Caki2 (cell line): ENCODE results near the gene FBXL12. TPM values are rescaled to one million over a fixed set of nuclear protein-coding genes. Genes with fewer than 3 reads are reported as not detected.
A peak's percentile ranks its signal among the peaks of the same experiment; 100 is the strongest.
"Not testable (repeated sequence)": the region's sequence is repeated elsewhere in the genome, so short reads cannot be mapped to it uniquely, and the experiment has no call there.

ENCODE experiments used
- DNase-seq: peaks from one replicate; pipeline ENCODE4 v3.0.0-alpha.2; 2015; ENCODE audit warnings: low read depth
- in situ Hi-C: cut with HindIII; loops from 2 replicates; pipeline ENCODE4 v1.10.0; 2016; ENCODE audit warnings: low sequenced_read_pairs, low pct_unique_long_range_greater_than_20kb, mixed read lengths
- total RNA-seq: library from RNA; depleted of rRNA; stranded (reverse); fragments of >200 nt; shearing (Covaris generic); gene quantifications from 2 replicates; pipeline ENCODE4 v1.2.3, GENCODE V29; 2014; ENCODE audit warnings: low replicate concordance

Gene FBXL12
- total RNA-seq, 1 experiment from 2014 or later = 8.3 TPM

DNA sequence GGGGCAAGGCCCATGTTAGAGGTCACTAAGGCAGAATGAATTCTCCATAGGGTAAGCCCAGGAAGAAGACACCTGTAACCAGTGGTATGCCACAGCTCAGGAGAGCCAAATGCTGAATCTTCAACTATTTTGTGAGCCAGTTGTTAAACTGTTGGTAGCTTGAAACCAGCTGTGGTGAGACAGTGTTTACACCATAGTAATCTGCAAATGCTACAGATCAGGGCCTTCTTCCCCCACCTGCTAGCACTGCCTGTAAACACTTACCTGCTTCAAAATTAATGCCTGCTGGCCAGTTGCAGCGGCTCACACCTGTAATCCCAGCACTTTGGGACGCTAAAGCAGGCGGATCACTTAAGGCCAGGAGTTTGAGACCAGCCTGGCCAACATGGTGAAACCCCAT is 12.1 kb downstream of the FBXL12 start:
- in situ Hi-C loops = no loop called here
- DNase-seq = no peak

DNA sequence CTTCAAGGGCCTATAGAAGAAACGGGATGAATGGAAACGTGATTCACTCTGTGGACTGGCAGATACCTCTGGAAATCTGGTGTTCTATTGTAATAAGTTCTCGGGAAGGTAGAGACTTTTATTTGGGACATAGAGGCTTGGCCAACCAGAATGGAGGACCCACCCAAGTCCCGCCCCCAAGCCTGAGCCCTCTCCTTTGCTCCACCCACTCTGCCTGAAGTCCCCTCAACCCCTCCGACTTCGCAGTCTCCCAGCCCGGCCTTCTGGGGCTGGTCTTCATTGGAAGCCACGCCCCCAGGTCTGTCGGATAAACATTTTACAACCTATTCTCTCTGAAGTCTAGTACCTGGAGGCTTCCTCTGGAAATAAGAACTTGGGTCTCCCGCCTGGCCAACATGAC is 16.9 kb downstream of the FBXL12 start:
- in situ Hi-C loops = no loop called here

DNA sequence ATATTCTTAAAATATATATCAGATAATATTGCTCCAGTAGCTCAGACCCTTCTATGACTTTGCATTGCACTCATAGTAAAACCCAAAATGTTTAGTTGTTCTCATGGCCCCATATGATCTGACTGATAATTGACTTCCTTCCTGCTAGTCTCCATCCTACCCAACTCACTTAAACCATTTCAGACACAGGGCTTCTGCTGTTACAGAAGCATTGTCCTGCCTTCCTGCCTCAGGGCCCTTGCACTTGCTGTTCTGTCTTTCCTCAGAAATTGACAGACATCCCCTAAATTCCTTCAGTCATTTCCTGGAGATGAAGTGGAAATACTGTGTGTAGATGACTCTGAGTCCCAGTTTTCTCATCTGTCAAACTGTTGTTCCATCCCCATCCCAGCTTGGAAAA is 19.7 kb downstream of the FBXL12 start:
- no peak for DNase-seq

More for the DNA sequence above, 16.9 kb downstream of the FBXL12 start:
- no peak for DNase-seq

DNA sequence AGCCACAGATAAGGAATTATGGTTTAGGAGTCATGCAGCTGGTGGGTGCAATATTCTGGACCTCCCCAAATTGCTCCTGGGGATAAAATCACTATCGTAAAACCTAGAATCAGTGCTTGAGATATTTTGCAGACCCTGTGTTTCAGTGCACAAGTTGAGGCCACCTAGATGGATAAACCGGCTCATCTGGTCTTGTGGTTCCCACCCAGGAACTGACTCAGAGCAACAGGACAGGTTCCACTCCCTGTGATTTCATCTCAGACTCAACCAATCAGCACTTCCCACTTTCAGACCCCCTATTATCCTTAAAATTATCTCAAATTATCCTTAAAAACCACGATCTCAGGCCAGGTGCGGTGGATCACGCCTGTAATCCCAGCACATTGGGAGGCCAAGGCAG is 21.0 kb downstream of the FBXL12 start:
- in situ Hi-C loops = no loop called here
- no peak for DNase-seq

More for the DNA sequence above, 19.7 kb downstream of the FBXL12 start:
- in situ Hi-C loops = no loop called here

DNA sequence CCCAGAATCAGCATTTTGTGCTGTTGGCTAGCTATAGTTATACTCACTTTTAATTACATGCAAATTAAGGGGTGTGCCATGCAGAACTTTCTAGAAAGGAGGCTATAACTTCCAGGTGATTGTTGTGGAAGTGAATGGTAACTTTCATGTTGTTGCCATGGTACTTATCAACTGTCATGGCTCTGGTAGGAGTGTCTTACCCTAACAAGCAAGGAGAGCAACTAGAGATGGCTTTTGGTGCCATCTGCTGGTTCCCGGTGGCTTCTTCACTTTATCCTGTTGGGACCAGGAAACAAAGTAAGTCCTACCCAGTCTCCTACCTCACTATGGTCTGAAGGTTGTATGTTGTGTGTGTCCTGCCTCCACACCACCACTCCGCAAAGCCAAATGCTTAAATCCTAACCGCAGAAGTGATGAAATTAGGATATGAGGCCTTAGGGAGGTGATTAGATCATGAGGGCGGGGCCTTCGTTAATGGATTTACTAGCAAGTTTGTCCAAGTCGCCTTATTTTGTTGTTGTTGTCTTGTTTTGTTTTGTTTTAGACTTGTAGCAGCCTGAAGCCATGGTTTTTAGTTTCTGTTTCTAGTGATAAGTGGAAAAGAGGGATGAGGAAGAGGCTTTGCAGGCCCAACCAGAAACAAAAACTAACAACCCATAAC is 22.6 kb downstream of the FBXL12 start:
- in situ Hi-C loops = no loop called here
- peak; percentile 75 for DNase-seq

DNA sequence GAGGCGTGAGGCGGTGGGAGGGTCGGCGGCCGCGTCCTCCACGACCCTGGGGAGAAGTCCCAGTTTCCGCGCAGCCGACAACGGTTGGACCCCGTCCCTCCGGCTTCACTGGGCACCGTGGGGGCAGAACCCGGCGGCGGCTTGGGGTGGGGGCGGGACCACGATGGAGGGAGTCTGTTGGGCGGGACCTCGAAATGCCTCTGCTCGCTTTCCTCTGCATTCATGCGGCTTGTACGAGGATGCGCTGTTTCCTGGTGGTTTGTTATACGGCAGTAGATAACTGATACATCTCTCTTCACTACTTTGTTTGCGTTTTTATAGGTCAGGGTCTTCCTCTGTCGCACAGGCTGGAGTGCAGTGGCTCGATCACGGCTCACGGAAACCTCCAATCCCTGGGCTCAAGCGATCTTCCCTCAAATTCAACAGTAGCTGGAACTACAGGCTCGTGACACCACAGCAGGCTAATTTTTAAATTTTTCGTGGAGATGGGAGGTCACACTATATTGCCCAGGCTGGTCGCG is 25.7 kb downstream of the FBXL12 start:
- in situ Hi-C loops = no loop called here

DNA sequence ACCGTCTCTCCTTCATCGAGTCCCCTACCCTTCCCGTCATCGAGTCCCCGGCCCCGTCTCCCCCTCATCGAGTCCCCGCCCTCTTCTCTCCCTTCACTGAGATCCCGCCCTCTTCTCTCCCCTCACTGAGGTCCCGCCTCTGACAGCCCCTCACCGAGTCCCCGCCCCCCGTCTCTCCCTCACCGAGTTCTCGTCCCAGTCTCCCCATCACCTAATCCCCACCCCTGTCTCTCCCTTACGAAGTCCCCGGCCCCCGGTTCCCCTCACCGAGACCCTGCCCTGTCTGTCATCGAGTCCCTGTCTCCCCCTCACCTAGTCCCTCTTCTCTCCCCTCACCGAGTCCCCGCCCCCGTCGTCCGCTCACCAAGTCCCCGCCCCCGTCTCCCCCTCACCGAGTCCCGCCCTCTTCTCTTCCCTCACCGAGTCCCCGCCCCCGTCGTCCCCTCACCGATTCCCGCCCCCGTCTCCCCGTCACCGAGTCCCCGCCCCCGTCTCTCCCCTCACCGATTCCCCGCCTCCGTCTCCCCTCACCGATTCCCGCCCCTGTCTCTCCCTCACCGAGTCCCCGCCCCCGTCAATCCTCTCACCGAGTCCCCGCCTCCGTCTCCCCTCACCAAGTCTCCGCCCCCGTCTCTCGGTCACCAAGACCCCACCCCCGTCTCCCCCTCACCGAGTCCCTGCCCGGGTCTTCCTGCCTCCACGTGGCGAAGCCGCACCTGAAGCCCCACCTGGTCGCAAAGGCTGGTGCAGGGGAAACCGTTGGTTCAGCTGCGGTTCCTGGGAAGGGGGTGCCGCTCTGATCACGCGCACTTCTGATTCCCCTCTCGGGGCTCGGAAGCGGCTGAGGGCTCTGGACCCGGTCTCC is 26.4 kb downstream of the FBXL12 start:
- peak; percentile 68 for DNase-seq
- in situ Hi-C loops = no loop called here

More for the DNA sequence above, 25.7 kb downstream of the FBXL12 start:
- DNase-seq = no peak

DNA sequence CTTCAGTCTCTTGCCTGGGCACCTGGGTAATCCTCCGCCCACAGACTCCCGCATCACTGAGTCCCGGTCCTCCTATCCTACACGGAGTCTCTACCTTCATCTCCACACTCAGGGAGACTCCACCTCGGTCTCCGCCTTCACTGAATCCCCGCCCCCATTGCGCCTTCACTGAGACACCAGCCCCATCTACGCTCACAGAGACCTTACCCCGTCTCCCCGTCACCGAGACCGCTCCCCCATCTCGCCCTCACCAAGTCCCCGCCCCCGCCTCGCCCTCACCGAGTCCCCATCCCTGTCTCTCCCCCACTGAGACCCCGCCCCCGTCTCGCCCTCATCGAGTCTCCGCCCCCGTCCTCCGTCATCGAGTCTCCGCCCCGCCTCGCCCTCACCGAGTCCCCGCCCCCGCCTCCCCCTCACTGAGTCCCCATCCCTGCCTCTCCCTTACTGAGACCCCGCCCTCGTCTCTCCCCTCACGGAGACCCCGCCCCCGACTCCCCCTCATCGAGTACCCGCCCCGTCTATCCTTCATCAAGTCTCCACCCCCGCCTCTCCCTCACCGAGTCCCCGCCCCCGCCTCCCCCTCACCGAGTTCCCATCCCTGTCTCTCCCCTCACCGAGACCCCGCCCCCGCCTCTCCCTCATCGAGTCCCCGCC is 27.2 kb downstream of the FBXL12 start:
- in situ Hi-C loops = no loop called here
- DNase-seq = peak; percentile 83

DNA sequence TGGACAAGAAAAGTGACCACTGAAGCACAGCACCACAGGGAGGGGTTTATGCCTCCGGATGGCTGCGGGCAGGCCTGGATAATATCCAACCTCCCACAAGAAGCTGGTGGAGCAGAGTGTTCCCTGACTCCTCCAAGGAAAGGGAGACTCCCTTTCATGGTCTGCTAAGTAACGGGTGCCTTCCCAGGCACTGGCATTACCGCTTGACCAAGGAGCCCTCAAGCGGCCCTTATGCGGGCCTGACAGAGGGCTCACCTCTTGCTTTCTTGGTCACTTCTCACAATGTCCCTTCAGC is 27.9 kb downstream of the FBXL12 start:
- DNase-seq = peak; percentile 46
- in situ Hi-C loops = not testable (repeated sequence)

DNA sequence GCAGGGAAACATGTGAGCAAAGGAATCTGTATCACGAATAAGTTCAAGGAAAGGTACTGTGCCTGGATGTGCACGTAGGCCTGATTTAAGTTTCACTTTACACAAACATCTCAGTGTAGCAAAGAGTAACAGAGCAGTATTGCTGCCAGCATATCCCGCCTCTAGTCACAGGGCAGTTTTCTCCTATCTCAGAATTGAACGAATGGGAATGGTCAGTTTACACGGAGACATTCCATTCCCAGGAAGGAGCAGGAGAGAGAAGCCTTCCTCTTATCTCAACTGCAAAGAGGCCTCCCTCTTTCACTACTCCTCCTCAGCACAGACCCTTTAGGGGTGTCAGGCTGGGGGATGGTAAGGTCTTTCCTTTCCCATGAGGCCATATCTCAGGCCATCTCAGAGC is 29.3 kb downstream of the FBXL12 start:
- DNase-seq, in situ Hi-C loops: not testable (repeated sequence)

DNA sequence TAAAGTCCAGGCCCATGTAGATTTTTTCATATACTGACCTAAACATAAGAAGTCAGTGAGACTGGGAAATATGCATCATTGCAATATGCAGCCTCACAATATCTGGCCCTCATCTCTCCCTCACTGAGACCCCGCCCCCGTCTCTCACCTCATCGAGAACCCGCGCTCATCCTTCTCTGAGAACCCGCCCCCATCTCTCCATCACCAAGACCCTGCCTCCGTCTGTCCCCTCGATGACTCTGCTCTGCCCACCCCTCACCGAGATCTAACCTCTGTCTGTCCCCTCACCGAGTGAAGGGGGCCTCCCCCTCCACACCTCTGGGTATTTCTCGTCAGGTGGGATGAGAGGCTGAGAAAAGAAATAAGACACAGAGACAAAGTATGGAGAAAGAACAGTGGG is 29.8 kb downstream of the FBXL12 start:
- DNase-seq = no peak
- in situ Hi-C loops = no loop called here

DNA sequence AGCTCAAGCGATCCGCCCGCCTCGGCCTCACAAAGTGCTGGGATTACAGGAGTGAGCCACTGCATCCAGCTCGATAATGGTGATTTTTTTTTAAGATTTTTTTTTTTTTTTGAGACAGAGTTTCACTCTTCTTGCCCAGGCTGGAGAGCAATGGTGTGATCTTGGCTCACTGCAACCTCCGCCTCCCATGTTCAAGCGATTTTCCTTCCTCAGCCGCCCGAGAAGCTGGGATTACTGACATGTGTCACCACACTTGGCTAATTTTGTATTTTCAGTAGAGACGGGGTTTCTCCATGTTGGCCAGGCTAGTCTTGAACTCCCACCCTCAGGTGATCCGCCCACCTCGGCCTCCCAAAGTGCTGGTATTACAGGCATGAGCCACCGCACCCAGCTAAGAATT is 30.3 kb downstream of the FBXL12 start:
- DNase-seq, in situ Hi-C loops: not testable (repeated sequence)

DNA sequence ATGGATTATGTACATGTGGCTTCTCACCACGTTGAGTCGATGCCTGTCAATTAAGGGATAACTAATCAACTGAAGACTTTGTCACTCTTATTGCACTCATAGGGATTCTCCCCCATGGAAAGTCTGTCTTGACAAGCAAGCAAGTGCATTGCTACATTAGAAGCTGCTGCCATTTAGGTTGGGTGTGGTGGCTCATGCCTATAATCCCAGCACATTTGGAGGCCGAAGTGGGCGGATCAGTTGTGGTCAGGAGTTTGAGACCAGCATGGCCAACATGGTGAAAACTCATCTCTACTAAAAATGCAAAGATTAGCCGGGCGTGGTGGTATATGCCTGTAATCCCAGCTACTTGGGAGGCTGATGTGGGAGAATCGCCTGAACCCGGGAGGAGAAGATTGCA is 32.1 kb downstream of the FBXL12 start:
- DNase-seq = no peak
- in situ Hi-C loops = no loop called here

DNA sequence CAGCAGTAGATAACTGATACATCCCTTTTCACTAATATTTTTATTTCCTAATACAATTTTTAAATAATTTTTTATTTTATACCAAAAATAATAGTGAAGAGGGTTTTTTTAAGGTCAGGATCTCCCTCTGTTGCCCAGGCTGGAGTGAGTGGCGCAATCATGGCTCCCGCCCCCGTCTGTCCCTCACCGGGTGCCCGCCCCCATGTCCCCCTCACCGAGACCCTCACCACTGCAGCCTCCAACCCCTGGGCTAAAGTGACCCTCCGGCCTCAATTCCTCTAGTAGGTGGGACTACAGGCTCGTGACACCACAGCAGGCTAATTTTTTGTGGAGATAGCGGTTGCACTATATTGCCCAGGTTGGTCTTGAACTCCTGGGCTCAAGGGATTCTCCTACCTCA is 32.5 kb downstream of the FBXL12 start:
- DNase-seq = no peak
- in situ Hi-C loops = no loop called here

DNA sequence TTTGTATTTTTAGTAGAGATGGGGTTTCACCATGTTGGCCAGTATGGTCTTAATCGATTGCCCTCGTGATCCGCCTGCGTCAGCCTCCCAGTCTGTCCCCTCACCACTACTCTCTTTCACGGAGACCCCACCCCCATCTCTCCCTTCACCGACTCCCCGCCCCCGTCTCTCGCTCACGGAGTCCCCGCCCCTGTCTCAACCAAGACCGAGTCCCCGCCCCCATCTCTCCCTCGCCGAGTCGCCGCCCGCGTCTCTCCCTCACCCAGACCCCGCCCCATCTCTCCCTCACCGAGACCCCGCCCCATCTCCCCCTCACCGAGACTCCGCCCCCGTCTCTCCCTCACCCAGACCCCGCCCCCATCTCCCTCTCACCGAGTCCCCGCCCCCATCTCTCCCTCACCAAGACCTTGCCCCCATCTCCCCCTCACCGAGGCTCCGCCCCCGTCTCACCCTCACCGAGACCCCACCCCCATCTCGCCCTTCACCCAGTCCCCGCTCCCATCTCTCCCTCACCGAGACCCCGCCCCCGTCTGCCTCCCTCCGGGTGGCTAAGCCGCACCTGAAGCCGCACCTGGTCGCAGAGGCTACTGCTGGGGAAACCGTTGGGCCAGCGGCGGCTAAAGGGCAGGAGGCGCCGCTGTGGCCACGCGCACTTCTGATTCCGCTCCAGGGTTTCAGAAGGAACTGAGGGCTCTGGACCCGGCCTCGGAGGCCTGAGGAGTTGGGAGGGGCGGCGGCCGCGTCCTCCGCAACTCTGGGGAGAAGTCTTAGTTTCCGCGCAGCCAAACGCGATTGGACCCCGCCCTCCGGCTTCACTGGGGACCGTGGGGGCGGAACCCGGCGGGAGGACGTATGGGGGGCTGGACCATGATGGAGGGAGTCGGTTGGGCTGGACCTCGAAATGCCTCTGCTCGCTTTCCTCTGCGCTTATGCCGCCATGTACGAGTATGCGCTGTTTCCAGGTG is 33.2 kb downstream of the FBXL12 start:
- in situ Hi-C loops = no loop called here

DNA sequence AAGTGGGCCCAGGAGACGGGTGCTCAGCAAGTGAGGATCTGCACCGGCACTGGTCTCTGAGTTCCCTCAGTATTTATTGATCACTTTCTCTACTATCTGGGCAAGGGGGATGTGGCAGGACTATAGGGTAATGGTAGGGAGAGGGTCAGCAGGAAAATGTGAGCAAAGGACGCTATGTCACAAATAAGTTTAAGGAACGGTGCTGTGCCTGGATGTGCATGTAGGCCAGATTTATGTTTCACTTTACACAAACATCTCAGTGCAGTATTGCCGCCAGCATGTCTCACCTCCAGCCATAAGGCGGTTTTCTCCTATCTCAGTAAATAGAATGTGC is 34.7 kb downstream of the FBXL12 start:
- peak; percentile 12 for DNase-seq
- in situ Hi-C loops = not testable (repeated sequence)

More for the DNA sequence above, 33.2 kb downstream of the FBXL12 start:
- DNase-seq = peak; percentile 77

DNA sequence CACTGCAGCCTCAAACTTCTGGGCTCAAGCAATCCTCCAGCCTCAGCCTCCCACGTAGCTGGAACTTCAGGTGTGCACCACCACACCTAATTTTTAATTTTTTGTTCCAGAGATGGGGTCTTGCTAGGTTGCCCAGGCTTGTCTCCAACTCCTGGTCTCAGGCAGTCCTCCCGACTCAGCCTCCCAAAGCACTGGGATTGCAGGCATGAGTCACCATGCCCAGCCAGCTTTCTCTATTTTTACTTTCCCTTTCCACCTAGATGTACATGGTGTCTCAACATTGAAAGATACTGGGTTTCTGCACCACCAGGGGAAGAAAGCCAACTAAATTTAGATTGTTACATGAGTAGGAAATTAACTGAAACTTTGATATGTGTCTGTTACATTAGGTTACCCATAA is 36.5 kb downstream of the FBXL12 start:
- no peak for DNase-seq
- in situ Hi-C loops = no loop called here
